ENCODE data around the gene FOXP3. TPM values are rescaled to one million over a fixed set of nuclear protein-coding genes. Genes with fewer than 3 reads are reported as not detected.

The FOXP3 gene
- total RNA-seq, 2 experiments from 2014 or later: 17.9 to 20.0 TPM

Other genes starting within 250 kb of the FOXP3 start
- 10 to 100 TPM; 27.1 to 27.5 TPM for gene TFE3, start 221.4 kb downstream of the FOXP3 start, total RNA-seq
- 1 to 10 TPM; 3.1 to 3.6 TPM for gene CCDC120, start 205.7 kb downstream of the FOXP3 start, total RNA-seq
- 10 to 100 TPM in 1 of 2 experiments, 1 to 10 TPM in 1; 9.1 to 11.5 TPM for gene PRAF2, start 190.7 kb downstream of the FOXP3 start, total RNA-seq
- gene WDR45, start 184.8 kb downstream of the FOXP3 start, total RNA-seq: 10 to 100 TPM; 22.4 to 23.9 TPM
- gene GPKOW, start 141.0 kb downstream of the FOXP3 start, total RNA-seq: 10 to 100 TPM; 17.8 to 21.2 TPM
- gene MAGIX, start 102.0 kb downstream of the FOXP3 start, total RNA-seq: 1 to 10 TPM in 1 of 2 experiments, under 1 TPM in 1; 0.49 to 1.3 TPM
- gene PLP2, start 92.8 kb downstream of the FOXP3 start, total RNA-seq: 100 to 1,000 TPM; 174 to 202 TPM
- gene PRICKLE3, start 78.3 kb downstream of the FOXP3 start, total RNA-seq: 10 to 100 TPM; 22.3 to 23.0 TPM
- gene SYP, start 64.5 kb downstream of the FOXP3 start, total RNA-seq: 1 to 10 TPM; 7.2 to 8.5 TPM
- gene CACNA1F, start 31.4 kb downstream of the FOXP3 start, total RNA-seq: under 1 TPM; 0.65 to 0.87 TPM
- 10 to 100 TPM; 19.8 to 23.8 TPM for gene CCDC22, start 29.2 kb downstream of the FOXP3 start, total RNA-seq
- gene PPP1R3F, start 5.1 kb upstream of the FOXP3 start, total RNA-seq: 1 to 10 TPM; 4.4 to 4.7 TPM
- not detected for gene GAGE10, start 38.9 kb upstream of the FOXP3 start, total RNA-seq
- not detected for gene GAGE12J, start 57.3 kb upstream of the FOXP3 start, total RNA-seq
- gene GAGE13, start 66.9 kb upstream of the FOXP3 start, total RNA-seq: not detected

Data from activated CD4-positive, alpha-beta T cell treated with anti-CD3 and anti-CD28 coated beads for 36 hours (primary cell).